Progenitor cell of endocrine pancreas (in vitro differentiated cells): ENCODE data around the gene DPP6. TPM values are rescaled to one million over a fixed set of nuclear protein-coding genes. Genes with fewer than 3 reads are reported as not detected.

Experiments used
- DNase-seq: peaks from one replicate; pipeline ENCODE4 v3.0.0; 2021; ENCODE audit warnings: low spot score; ENCODE audit not compliant: unreplicated experiment
- H3K27ac Mint-ChIP-seq: 2 replicates; pipeline ENCODE4 v1.8.0; 2021; ENCODE audit warnings: mild to moderate bottlenecking, moderate library complexity, mixed read lengths
- H3K27me3 Mint-ChIP-seq: 2 replicates; pipeline ENCODE4 v1.8.0; 2021; ENCODE audit warnings: mixed read lengths
- H3K36me3 Mint-ChIP-seq: 2 replicates; pipeline ENCODE4 v1.8.0; 2022; ENCODE audit warnings: mixed read lengths; ENCODE audit not compliant: insufficient read depth
- H3K4me1 Mint-ChIP-seq: 2 replicates; pipeline ENCODE4 v1.8.0; 2021; ENCODE audit warnings: low read depth, mixed read lengths
- H3K4me3 Mint-ChIP-seq: 2 replicates; pipeline ENCODE4 v1.8.0; 2021; ENCODE audit warnings: low read depth, mild to moderate bottlenecking, moderate library complexity, mixed read lengths
- H3K9me3 Mint-ChIP-seq: 2 replicates; pipeline ENCODE4 v1.8.0; 2021; ENCODE audit warnings: low read depth, mixed read lengths
- CTCF ChIP-seq: fragments of 200-600 bp; sonication (generic); IDR thresholded peaks from one replicate; pipeline ENCODE4 v1.5.0; 2021; ENCODE audit warnings: antibody characterized with exemption, mild to moderate bottlenecking; ENCODE audit not compliant: unreplicated experiment
- total RNA-seq: library from RNA; stranded (reverse); gene quantifications from 2 replicates; pipeline ENCODE4 v1.2.1, GENCODE V29; 2021

DPP6 gene
- total RNA-seq, 1 donor from 2014 or later: 13.4 TPM

- H3K36me3 Mint-ChIP-seq: no peaks in the 10 kb centered on the region
- no peak overlapping the region for H3K27ac Mint-ChIP-seq
- no peak for TF ChIP-seq CTCF
- no peak for DNase-seq
- no peak overlapping the region for H3K4me3 Mint-ChIP-seq
- peaks cover 2% of the 10 kb centered on the region for H3K9me3 Mint-ChIP-seq
- H3K27me3 Mint-ChIP-seq: peaks cover 18% of the 10 kb centered on the region
- H3K4me1 Mint-ChIP-seq: peaks cover 3% of the 10 kb centered on the region
Measured at GRCh38 chr7:154252046-154252445, 199.8 kb downstream of the DPP6 start.

- H3K27me3 Mint-ChIP-seq: peaks cover 18% of the 10 kb centered on the region
- DNase-seq: no peak
- H3K27ac Mint-ChIP-seq: no peak overlapping the region
- H3K4me3 Mint-ChIP-seq: no peak overlapping the region
- peaks cover 2% of the 10 kb centered on the region for H3K9me3 Mint-ChIP-seq
- H3K36me3 Mint-ChIP-seq: no peaks in the 10 kb centered on the region
- no peak for TF ChIP-seq CTCF
- H3K4me1 Mint-ChIP-seq: peaks cover 3% of the 10 kb centered on the region
Measured at GRCh38 chr7:154253810-154254209, 201.6 kb downstream of the DPP6 start.

DNA sequence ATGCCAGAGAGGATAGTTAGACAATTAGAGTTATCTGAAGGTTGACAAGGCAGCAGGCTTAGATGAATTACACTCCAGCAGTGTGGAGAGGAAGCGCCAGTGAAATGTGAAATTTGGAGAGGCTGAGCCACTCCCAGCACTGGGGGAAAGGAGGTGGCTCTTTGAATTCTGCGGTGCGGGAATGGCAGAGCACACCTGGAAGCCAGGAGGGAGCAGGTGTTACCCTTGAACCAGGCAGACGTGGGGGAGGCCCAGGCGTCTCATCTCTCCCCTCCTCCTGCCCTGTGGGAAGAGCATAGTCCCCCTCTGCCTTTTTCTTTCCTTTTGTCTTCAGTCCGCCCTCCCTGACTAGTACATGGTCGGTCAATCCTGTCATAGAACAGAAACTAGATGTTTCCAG is 203.1 kb downstream of the DPP6 start:
- no peak overlapping the region for H3K27ac Mint-ChIP-seq
- H3K4me1 Mint-ChIP-seq: peaks cover 3% of the 10 kb centered on the region
- DNase-seq: no peak
- peaks cover 18% of the 10 kb centered on the region for H3K27me3 Mint-ChIP-seq
- peaks cover 2% of the 10 kb centered on the region for H3K9me3 Mint-ChIP-seq
- no peaks in the 10 kb centered on the region for H3K36me3 Mint-ChIP-seq
- no peak for TF ChIP-seq CTCF
- no peak overlapping the region for H3K4me3 Mint-ChIP-seq

GRCh38 chr7:154256150-154256549 is 204.0 kb downstream of the DPP6 start:
- no peak for DNase-seq
- H3K4me3 Mint-ChIP-seq: no peak overlapping the region

DNA sequence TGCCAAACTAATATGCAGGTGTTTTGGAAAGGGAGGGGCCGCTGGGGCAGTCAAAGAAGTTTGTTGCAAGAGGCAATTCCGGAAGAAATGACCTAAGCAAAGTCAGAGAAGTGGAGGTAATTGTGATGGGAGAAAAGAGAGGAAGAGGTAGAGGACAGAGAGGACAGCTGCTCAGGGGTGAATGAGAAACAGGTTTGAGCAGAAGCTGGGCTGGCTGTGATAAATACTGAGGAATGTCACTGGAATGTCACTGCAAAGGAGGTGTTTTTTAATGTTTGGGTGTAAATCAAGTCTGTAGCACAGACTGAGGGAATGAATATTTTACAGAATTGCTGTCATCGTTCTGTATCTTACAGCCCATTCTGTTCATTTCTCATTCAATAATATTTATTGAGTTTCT is 207.2 kb downstream of the DPP6 start:
- Mint-ChIP-seq H3K27ac (no peak overlapping the region), H3K27me3 (peaks cover 12% of the 10 kb centered on the region), H3K4me1 (peaks cover 3% of the 10 kb centered on the region), H3K36me3 (no peaks in the 10 kb centered on the region), H3K9me3 (no peaks in the 10 kb centered on the region), H3K4me3 (no peak overlapping the region)
- no peak for TF ChIP-seq CTCF
- DNase-seq: no peak

More at GRCh38 chr7:154256150-154256549, 204.0 kb downstream of the DPP6 start:
- H3K4me1 Mint-ChIP-seq: peaks cover 3% of the 10 kb centered on the region
- H3K27me3 Mint-ChIP-seq: peaks cover 18% of the 10 kb centered on the region
- H3K36me3 Mint-ChIP-seq: no peaks in the 10 kb centered on the region
- H3K27ac Mint-ChIP-seq: no peak overlapping the region
- no peak for TF ChIP-seq CTCF
- H3K9me3 Mint-ChIP-seq: no peaks in the 10 kb centered on the region
